ENCODE results near the gene ELMO3. TPM values are rescaled to one million over a fixed set of nuclear protein-coding genes. Genes with fewer than 3 reads are reported as not detected.
A peak's percentile ranks its signal among the peaks of the same experiment; 100 is the strongest.

ELMO3 gene
- total RNA-seq, 1 experiment from 2014 or later, result 45.8 TPM

DNA sequence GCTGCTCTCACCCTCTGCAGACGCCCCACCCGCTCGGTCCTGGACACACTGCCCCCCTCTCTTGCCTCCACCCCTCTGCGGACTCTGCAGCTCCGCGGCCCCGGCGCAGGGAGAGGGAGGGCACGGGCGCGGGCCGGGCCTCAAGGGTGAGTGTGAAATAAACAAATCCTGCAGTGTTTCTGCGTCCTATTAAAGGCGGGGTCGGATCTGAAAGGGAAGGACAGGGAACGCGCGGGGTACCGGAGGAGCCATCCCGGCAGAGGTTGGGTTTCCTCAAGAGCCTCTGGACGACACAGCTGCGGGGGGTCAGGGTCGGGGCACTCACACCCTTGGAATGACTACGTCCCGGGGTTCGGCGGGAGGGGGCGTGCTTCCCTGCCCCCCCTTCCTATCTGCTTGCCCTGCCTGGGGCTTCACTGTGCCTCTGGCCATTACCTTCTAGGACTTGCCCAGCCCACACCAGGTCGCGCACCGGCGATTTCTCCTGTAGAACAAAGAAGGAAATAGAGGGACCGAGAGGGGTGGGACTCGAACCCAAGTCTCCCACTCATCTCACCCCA, 34.9 kb upstream of the ELMO3 start:
- H3K27me3 ChIP-seq (ENCODE audit: insufficient read depth, low read length), result no peaks in the 10 kb centered on the region
- TF ChIP-seq SRF (IDR thresholded peaks at IDR 0.05; ENCODE audit: low read depth), result no peak
- TF ChIP-seq SP1 (IDR thresholded peaks at IDR 0.05; ENCODE audit: low read depth), result no peak
- TF ChIP-seq CEBPB (IDR thresholded peaks at IDR 0.05; ENCODE audit: low read depth), result no peak
- no peak for TF ChIP-seq EGR1 (IDR thresholded peaks at IDR 0.05; ENCODE audit: low read depth)
- no peak for TF ChIP-seq JUND (IDR thresholded peaks at IDR 0.05)
- TF ChIP-seq, protein P1, sequence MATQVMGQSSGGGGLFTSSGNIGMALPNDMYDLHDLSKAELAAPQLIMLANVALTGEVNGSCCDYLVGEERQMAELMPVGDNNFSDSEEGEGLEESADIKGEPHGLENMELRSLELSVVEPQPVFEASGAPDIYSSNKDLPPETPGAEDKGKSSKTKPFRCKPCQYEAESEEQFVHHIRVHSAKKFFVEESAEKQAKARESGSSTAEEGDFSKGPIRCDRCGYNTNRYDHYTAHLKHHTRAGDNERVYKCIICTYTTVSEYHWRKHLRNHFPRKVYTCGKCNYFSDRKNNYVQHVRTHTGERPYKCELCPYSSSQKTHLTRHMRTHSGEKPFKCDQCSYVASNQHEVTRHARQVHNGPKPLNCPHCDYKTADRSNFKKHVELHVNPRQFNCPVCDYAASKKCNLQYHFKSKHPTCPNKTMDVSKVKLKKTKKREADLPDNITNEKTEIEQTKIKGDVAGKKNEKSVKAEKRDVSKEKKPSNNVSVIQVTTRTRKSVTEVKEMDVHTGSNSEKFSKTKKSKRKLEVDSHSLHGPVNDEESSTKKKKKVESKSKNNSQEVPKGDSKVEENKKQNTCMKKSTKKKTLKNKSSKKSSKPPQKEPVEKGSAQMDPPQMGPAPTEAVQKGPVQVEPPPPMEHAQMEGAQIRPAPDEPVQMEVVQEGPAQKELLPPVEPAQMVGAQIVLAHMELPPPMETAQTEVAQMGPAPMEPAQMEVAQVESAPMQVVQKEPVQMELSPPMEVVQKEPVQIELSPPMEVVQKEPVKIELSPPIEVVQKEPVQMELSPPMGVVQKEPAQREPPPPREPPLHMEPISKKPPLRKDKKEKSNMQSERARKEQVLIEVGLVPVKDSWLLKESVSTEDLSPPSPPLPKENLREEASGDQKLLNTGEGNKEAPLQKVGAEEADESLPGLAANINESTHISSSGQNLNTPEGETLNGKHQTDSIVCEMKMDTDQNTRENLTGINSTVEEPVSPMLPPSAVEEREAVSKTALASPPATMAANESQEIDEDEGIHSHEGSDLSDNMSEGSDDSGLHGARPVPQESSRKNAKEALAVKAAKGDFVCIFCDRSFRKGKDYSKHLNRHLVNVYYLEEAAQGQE (IDR thresholded peaks at IDR 0.05; ENCODE audit: low read depth), result no peak
- TF ChIP-seq, protein P2, sequence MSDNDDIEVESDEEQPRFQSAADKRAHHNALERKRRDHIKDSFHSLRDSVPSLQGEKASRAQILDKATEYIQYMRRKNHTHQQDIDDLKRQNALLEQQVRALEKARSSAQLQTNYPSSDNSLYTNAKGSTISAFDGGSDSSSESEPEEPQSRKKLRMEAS (IDR thresholded peaks at IDR 0.05), result no peak
- TF ChIP-seq POLR2AphosphoS5 (IDR thresholded peaks at IDR 0.05; ENCODE audit: low read depth, low read length), result no peak
- TF ChIP-seq YY1 (IDR thresholded peaks at IDR 0.05; ENCODE audit: extremely low read depth, insufficient replicate concordance, low read depth, low read length), result no peak
- no peak for TF ChIP-seq POLR2A (IDR thresholded peaks at IDR 0.05; ENCODE audit: borderline replicate concordance, extremely low read depth, insufficient read depth, insufficient read length)
- no peak for TF ChIP-seq RAD21 (IDR thresholded peaks at IDR 0.05; ENCODE audit: low read depth)
- no peak for TF ChIP-seq ZFX (IDR thresholded peaks at IDR 0.05)
- TF ChIP-seq CBX3 (IDR thresholded peaks at IDR 0.05; ENCODE audit: low read depth), result no peak
- TF ChIP-seq ZNF274 (IDR thresholded peaks at IDR 0.05; ENCODE audit: low read depth, low read length), result no peak
- TF ChIP-seq CTCF (IDR thresholded peaks at IDR 0.05 in 2 of 3, conservative IDR thresholded peaks at IDR 0.05 in 1 of 3; ENCODE audit: borderline replicate concordance in 1 of 3, insufficient read depth in 1 of 3, low read depth in 2 of 3, low read length in 2 of 3), result no peak
- no peak for TF ChIP-seq FOSL1 (IDR thresholded peaks at IDR 0.05; ENCODE audit: low read depth)
- no peak for TF ChIP-seq SIN3A (IDR thresholded peaks at IDR 0.05; ENCODE audit: low read depth)
- no peak for TF ChIP-seq ATF3 (IDR thresholded peaks at IDR 0.05)
- TF ChIP-seq EZH2 (IDR thresholded peaks at IDR 0.05), result no peak
- TF ChIP-seq TCF7L2 (IDR thresholded peaks at IDR 0.05; ENCODE audit: borderline replicate concordance, extremely low read depth, insufficient read depth, insufficient read length), result no peak
- H3K9me2 ChIP-seq (ENCODE audit: insufficient read depth), result no peaks in the 10 kb centered on the region
- ChIA-PET POLR2A (no interaction called here), RAD21 (ENCODE audit: low non-redundant PET in 1 of 2, low total read pairs in 2 of 2, uncharacterized antibody in 2 of 2, unreplicated experiment in 2 of 2) (no interaction called here), CTCF (no interaction called here)
- peak overlapping the region; percentile 52; the same call in 1 of the 2 replicates for H3K9ac ChIP-seq (ENCODE audit: low read length)
- H3K27ac ChIP-seq (ENCODE audit: low read depth, low read length), result peak overlapping the region; percentile 13; the same call in 1 of the 2 replicates
- H3K4me3 ChIP-seq (replicated peaks in 1 of 2; ENCODE audit: low read depth in 1 of 2, low read length in 2 of 2), result no peak overlapping the region
- BruUV-seq (replicated peaks), result no TSS peak
- no peak overlapping the region for H2AFZ ChIP-seq (ENCODE audit: low read depth, low read length, poor library complexity, severe bottlenecking)
- ATAC-seq, result no peak
- H3K79me2 ChIP-seq (ENCODE audit: insufficient read depth, low read length), result no peaks in the 10 kb centered on the region; the same call in 1 of the 2 replicates
- H3K4me1 ChIP-seq (ENCODE audit: control insufficient read depth in 1 of 2, insufficient read depth in 2 of 2, low read length in 2 of 2), result peaks cover 20 to 30% of the 10 kb centered on the region in 2 experiments
- no peaks in the 10 kb centered on the region for H4K20me1 ChIP-seq (ENCODE audit: insufficient read depth)
- H3K4me2 ChIP-seq (ENCODE audit: low read length), result peak overlapping the region; percentile 65
- DNase-seq (ENCODE audit: low read depth, low spot score), result no peak
- intact Hi-C loops (cut with micrococcal nuclease), result no loop called here
- no peaks in the 10 kb centered on the region for H3K9me3 ChIP-seq (ENCODE audit: control insufficient read depth in 1 of 2, insufficient read depth in 1 of 2, low read depth in 1 of 2, low read length in 2 of 2)
- no peaks in the 10 kb centered on the region for H3K36me3 ChIP-seq (ENCODE audit: control insufficient read depth in 1 of 2, insufficient read depth in 2 of 2, low read length in 2 of 2)

All from HCT116 (cell line).